SKM-1 (cell line): ENCODE measurements around the gene TEX2.

ENCODE experiments used
- DNase-seq: peaks from one replicate; lab custom pipeline; 2025; ENCODE audit not compliant: unreplicated experiment; lab: John Stamatoyannopoulos, UW

The TEX2 gene

DNA sequence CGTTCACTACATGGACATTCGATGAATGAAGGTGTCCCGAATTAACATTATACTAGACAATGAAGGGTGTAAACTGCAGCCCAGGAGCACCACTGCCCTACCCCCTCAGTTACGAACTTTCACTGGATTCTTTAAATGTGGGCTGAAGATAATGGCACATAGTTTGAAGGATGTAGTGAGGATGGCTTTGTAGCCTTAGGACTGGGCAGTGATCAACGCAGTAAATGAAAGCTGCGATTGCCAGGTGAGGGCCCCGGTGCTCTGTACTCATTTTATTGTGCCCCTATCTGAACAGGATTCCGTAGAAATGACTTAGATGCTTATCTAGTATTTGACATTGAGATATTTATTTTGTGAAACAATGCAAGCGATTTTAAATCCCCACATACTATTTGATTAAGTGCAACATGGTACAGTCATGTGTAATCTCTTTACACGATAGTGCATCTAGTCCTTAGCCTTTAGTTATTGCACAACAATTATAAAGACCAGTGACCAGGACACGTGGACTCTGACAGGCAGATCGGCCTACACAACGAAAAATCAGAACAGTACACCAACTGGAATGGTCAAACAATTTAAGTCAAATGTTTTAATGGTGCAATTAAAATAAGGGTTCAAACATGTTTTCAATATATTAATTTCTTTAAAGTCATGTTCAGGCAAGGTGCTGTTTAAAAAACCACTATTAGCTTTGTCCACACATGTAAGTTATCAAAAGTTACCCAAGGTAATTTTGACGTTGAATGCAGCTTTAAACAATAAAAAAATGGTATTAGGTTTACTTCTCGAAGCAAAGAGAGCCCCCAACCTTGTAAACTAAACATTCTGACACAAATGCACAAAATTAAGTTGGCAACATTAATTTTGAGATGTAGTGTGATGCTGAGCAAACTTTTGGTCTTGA lies 115.7 kb downstream of the TEX2 start:
- DNase-seq = no peak

DNA sequence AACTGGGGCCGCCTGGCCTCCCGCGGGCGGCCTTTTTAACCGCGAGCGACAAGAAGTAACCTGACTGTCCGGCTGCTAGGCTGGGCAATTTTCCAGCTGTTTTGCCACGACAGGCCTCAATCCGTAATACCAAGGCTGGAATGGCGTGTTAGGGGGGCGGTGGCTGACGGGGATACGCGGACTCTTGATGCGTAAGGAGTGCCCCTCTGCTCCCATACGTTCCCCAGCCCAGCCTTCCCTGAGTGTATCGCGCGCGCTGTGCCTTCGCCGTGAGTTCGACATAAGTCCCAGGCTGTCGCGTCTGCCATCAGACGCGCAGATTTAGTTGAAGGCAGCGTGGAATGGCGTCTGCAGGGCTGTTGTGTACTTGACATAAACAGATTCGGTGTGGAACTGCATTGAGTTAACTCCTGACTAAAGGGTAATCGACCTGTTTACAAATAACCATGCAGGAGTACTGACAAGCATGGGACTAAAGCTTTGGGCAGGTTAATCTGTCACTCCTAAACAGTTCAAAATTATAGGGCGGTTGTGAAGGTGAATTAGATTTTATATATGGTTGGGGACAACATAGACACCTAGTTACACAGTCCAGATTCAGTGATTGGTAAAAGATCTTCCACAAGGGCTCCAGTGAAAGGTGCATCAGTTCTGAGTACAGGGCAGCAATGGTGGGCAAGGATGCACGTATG lies 116.5 kb downstream of the TEX2 start:
- no peak for DNase-seq

DNA sequence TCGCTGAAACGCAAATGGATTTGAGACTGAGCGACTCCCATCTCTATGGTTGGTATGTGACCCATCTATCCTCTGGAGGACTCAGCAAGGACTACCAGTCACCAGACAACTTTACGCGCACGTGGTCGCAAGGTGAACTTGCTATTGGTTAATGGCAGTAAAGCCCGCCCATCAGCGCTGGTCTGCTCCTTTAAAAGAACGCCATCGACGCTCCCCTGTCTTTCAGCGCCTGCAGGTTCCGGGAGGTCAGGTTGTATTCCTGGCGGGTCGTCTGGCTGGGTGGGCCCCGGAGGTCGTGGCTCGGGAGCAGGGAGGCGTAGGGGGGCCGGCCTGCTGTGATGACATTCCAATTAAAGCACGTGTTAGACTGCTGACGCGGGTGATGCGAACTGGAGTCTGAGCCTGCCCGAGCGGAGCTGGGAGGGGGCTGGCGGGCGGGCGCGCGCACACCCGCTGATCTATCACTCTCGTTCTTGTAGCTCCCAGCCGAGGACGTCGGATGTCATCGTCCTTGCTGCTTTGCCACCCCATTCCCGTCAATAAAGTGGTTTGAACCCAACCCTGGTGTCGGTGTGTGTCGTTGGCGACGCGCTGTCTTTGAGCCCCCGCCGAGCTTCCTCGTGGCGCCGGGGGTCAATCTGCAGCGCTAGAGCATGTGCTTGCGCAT lies 117.2 kb downstream of the TEX2 start:
- peak; percentile 98 for DNase-seq

DNA sequence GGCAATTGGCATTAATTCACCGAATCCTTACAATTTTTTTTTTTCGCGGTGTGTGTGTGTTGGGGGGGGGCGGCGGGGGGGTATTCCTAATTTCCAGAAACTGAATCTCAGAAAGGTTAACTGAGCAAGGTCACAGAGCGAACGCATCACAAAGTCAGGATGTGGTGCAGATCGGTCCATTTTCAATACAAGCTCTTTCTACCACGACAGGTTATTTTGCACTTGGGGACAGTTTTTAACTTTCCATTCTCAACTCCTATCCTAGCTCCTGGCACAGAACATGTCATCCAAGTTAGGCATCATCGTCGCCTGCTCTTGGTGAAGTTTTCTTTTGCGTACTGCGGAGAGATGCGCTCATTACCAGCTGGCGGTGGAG lies 117.7 kb downstream of the TEX2 start:
- no peak for DNase-seq

DNA sequence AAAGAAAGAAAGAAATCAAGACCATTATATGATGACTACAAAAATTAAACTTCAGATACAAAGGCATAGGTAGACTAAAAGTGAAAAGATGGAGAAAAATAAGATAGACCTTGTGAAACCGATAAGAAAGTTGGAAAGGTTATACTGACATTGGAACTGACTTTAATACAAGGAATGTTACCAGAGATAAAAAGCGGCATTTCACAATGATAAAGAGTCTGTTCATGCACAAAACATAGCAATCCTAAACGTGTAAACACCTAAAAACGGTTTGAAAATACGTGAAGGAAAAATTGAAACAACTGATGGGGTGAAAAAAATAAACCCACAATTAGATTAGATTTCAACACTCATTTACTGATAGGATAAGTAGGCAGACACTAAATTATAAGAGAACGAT lies 123.5 kb downstream of the TEX2 start:
- DNase-seq = no peak

DNA sequence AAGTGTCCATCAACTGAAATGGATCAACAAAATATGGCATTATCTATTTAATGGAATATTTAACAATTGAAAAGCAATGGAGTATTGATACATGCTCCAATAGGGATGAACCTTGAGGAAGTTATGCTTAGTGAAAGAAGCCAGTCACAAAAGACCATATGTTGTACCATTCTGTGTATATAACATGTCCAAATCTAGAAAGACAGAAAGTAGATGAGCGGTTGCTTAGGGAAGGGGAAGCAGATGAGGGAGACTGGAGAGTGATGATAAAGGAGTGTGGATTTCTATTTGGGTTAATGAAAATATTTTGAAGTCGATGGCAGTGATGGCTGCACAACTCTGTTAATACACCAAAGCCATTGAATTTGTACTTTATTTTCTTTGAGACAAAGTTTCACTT lies 124.6 kb downstream of the TEX2 start:
- no peak for DNase-seq

DNA sequence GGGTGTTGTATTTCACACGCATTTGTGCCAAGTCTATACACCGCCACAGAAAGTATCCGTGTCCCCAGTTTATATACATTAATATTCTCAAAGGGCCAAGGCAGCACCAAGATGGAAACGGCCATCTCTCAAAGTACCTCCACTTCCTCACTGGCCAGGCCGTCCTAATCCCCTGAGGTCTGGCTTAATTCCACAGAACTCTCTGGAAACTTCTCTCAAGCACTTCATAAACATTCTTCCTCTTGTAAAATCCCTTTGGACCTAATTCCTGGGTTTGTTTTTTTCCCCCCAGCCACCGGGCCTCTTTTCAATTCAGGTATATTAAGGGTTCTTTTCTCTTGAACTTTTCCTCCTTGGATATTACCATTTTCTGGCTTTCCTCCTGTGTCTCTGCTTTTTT lies 128.1 kb downstream of the TEX2 start:
- no peak for DNase-seq

DNA sequence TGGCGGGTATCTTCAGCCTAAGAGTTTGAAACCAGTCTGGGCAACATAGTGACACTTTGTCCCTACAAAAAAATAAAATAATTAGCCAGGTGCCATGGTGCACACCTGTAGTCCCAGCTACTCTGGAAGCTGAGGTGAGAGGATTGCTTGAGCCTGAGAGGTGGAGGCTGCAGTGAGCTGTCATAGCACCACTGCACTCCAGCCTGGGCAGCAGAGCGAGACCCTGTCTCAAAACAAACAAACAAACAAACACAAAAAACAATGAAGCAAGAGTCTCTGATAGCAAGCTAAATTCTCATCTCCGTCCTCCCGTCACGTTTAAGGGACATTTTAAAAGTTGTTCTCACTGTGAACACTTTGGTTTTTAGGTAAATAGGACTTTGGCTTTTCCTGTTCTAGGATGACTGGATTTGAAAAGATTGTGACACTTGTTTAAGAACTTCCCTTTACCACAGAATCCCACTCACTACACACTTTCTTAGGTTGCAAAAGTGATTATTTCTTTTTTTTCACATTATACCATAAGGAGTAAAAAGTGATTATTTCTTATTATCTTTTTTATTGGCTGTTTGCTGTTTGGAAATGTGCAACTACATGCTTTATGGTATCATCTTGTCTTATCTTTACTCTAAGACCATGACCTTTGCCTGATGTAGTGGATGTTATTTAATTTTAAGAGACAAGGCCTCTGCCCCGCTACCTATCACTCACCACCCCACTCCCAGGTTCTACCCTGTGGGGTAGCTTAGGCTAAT lies 128.7 kb downstream of the TEX2 start:
- no peak for DNase-seq

DNA sequence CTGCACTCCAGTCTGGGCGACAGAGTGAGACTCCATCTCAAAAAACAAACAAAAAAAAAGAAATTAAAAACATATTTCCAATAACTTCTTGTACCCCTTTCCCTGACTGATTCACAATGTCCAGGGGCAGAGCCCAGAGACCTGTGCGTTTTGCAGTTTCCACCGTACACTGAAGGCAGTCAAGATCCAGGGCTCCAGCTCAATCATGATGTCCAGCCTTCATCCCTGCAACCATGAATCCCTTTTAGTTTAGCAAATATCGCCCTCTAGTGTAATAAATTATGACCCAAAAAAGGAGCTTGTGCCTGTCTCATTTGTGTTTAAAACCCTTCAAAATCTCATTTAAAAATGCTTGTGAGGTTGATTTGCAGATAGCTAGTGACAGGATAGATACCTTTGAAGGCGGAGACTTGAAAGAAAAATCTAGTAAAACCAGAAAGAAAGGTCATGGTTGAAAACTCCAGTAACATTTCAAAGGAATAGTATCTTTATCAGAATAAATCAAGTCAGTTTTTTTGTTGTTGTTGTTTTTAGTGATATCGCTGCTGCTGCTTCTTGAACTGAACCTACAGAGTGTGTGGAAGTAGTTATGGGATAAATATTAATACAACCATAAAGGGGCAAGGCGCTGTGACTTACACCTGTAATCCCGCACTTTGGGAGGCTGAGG lies 129.4 kb downstream of the TEX2 start:
- peak; percentile 78 for DNase-seq

DNA sequence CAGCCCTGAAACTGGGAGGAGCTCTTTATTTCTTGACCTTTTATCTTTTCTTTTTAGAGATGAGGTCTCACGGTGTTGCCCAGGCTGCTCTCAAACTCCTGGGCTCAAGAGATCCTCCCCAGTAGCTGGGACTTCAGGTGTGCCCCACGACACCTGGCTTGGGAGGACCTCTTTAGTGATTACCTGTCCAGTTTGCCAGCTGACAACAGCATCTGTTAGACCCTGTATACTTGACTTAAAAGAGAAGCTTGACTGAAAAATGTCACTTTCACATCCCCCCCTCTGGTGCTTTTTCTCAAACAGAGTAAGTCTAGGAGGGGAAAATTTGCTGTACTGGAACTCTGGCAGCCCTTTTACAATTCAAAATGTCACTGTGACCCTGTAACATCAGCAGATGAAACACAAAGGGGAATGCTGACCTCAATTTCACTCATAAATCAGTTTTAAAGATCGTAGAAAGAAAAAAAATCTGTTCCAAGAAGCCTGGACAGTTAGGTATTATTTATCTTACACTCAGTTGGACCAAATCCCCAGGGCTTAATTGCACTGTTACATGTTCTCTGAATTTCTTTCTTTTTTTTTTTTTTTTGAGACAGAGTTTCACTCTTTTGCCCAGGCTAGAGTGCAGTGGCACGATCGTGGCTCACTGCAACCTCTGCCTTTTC lies 131.3 kb downstream of the TEX2 start:
- no peak for DNase-seq

DNA sequence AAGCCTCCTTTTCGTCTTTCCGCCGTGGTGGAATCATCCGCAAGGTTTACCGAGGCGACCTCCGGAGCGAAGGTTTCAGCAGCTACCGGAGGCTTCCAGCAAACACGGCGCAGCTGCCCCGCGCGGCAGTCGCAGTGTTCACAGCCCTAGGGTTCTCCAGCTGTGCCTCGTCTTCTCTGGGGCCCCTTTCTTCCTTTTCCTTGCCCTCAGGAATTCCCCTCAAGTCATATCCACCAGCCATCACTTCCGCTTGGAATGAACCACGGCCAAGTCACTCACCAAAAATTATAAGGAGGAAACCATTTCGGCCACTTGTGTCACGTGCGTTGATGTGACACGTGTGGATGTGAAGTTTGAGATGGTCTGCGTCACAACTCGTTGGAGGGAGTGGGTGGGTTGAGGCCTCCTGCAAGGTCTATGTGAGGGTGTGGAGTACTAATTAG lies 132.5 kb downstream of the TEX2 start:
- no peak for DNase-seq

DNA sequence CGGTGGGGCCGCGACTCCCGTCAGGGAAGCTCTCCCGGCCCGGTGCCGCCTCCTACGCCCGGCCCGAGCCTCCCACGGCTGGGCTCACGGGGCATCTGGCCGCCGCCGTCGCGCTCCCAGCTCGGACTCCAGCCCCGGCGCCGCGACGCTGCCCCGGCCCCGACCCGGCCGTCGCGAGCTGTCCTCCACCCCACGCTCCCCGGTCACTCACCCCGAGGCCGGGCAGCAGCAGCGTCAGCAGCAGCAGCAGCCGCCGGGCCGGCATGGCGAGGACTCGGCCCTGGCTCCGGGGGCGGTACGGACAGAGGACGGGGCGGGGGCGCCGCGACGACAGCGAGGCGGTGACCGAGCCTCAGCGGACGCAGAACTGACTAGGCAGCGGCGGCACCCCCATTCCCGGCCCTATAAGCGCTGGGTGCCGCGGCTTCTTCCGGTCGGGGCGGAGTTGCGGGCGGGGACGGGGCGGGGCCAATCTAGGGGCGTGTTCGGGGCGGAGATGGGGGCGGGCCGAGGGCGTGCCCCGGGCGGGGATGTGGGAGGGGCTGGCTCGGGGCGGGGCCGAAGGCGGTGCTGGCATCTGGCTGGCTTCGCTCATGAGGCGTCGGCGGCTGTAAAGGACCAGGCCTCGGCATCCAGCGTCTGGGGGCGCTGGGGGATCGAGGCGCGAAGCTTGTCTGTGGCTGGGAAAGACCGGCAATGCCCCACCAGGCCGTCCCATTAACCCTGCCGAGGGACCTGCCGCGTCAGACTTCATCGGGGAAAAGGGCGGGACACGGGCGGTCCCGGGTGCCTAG lies 133.1 kb downstream of the TEX2 start, which contains the start of gene ERN1:
TSS of gene ERN1 (minus strand) at position 380 of the 794 bp plus-strand sequence. CDS start at position 265, 115 bp downstream.
- peak; percentile 58 for DNase-seq

DNA sequence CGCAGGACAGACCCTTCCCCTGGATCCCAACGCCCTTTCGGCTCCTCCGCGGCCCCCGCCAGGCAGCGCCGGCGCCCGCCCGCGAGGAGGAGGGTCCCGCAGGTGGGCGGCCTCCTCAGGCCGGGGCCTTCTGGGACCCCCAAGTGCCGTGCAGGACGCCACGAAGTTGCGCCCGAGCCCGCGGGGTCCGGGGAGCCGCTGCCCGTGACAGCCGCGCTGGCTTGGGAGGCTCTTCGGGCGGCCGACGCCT lies 133.6 kb downstream of the TEX2 start:
- no peak for DNase-seq

DNA sequence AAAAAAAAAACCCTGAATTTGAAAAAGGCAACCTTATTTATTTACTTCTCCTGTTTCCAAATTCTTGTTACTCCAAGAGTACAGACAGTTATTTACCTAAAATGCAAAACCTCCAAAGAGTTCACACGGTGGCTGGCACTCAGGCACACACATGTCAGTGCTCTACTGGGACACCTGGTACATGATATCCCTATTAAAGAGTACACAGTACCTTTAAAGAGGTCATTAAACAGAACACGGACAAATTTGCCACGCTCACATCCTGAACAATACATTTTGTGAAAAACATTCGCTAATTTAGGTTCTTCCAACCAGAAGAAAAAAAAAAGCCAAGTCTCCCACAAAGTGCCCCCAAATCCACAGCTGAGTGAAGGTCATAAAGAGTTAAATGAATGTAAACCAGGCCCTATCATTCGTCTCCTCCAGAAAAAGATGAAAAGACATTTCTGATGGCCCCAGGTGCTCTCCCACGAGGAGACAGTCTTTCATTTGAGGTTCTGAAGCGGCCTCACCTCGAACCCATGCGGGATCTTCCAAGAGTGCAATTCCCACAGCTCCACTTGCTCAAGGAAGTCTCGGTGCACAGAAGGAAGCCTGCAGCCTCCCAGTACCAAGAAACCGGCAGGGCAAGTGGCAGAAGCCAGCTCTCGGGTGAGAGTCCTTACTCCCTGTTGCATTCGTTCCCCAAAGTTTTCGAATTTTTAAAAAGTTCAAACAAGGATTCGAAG lies 134.1 kb downstream of the TEX2 start:
- DNase-seq = no peak

DNA sequence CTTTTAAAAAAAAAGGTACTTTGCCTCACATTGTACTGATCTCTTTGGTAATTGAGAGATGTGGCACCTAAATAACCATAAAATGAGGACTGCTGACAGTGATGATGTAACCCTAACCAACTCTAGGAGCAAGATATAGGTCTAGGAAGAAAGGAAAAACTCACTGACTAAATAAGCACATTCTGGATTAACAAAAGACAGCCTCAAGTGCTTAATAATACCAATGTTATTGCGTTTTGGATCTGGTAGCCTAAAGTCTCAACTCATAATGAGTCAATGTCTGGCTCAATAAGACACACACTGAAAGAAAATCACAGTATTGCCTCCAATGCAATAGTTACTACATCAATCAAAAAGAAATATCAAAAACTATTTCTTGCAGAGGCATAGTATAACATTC lies 136.1 kb downstream of the TEX2 start:
- no peak for DNase-seq

DNA sequence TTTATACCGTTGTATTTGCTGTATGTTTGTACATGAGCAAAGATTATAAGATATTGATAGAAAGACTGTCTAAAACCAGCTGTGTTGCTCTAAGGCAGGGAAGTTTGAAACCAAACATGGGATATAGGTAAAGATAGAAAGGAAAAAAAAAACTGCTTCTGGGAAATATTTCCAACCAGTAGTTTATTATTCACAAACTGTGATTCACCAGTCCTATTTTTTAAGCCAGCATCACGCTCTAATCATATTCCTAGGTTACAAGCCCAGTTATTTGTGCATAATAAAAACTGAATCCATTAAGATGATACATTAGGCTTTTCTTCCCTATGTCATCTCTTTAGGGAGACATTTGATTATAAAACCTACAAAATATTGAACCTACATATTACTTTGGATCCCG lies 137.1 kb downstream of the TEX2 start:
- no peak for DNase-seq

DNA sequence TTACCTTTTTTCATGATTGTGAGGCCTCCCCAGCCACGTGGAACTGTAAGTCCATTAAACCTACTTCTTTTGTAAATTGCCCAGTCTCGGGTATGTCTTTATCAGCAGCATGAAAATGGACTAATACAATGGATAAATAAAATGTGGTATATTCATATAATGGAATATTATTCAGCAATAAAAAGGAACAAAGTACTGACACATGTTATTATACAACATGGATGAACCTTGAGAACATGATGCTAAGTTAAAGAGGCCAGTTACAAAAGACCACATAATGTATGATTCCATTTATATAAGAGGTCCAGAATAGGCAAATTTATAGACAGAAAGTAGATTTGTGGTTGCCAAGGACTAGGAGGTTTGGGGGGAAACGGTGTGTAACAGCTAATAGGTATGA lies 138.5 kb downstream of the TEX2 start:
- DNase-seq = no peak

DNA sequence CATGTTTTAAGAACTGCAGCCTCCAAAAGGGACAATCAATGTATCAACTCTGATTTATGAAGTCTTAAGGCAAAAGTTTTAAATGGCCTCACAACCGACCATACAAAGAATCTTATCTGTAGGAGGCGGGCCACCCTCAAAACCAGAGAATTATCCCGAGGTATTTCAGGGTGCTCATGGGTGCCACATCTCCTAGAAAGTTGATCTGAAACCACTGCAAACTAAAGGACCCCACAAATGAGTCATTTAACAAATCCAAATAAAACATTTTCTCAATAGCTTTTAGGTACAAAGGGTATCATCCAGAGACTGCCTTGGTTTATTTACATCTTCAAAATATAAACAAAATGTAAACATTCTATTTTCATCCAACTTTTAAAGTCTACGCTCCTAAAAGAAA lies 139.9 kb downstream of the TEX2 start:
- no peak for DNase-seq
